GM19240 (cell line): ENCODE measurements around the gene ARPC1A.
"Not testable (repeated sequence)": the region's sequence is repeated elsewhere in the genome, so short reads cannot be mapped to it uniquely, and the experiment has no call there.

Experiments
- DNase-seq: peaks from one replicate; pipeline ENCODE4 v3.0.0; 2011; ENCODE audit warnings: low spot score; ENCODE audit not compliant: insufficient read length

The ARPC1A gene

GRCh38 chr7:99320371-99320770 lies 5.3 kb upstream of the ARPC1A start:
- DNase-seq, result no peak

- DNase-seq, result not testable (repeated sequence)
Measured at GRCh38 chr7:99322659-99323058, 3.0 kb upstream of the ARPC1A start.

- no peak for DNase-seq
Measured at GRCh38 chr7:99324559-99324958, 1.1 kb upstream of the ARPC1A start.

- no peak for DNase-seq
Measured at GRCh38 chr7:99325001-99325493, 651 bp upstream of the ARPC1A start.

- no peak for DNase-seq
Measured at GRCh38 chr7:99326408-99326782, 697 bp downstream of the ARPC1A start.

- DNase-seq, result not testable (repeated sequence)
Measured at GRCh38 chr7:99330314-99330961, 4.7 kb downstream of the ARPC1A start.

GRCh38 chr7:99331002-99331401 lies 5.3 kb downstream of the ARPC1A start:
- no peak for DNase-seq

GRCh38 chr7:99339595-99339994 lies 13.9 kb downstream of the ARPC1A start:
- no peak for DNase-seq

- no peak for DNase-seq
Measured at GRCh38 chr7:99340659-99341058, 15.0 kb downstream of the ARPC1A start.

GRCh38 chr7:99344061-99344647 lies 18.5 kb downstream of the ARPC1A start:
- DNase-seq, result no peak

GRCh38 chr7:99350641-99351040 lies 24.9 kb downstream of the ARPC1A start:
- not testable (repeated sequence) for DNase-seq

- no peak for DNase-seq
Measured at GRCh38 chr7:99352247-99352646, 26.5 kb downstream of the ARPC1A start.

GRCh38 chr7:99355098-99355497 lies 29.4 kb downstream of the ARPC1A start:
- no peak for DNase-seq

- DNase-seq, result no peak
Measured at GRCh38 chr7:99357701-99358490, 32.2 kb downstream of the ARPC1A start.

GRCh38 chr7:99358521-99358920 lies 32.8 kb downstream of the ARPC1A start:
- DNase-seq, result not testable (repeated sequence)

GRCh38 chr7:99359465-99360154 lies 33.9 kb downstream of the ARPC1A start:
- DNase-seq, result no peak

- no peak for DNase-seq
Measured at GRCh38 chr7:99362801-99363200, 37.1 kb downstream of the ARPC1A start.

- DNase-seq, result no peak
Measured at GRCh38 chr7:99363286-99363685, 37.6 kb downstream of the ARPC1A start.

GRCh38 chr7:99365318-99366141 lies 39.8 kb downstream of the ARPC1A start:
- DNase-seq, result peak; percentile 43

GRCh38 chr7:99366646-99367045 lies 40.9 kb downstream of the ARPC1A start:
- DNase-seq, result no peak
